Prostate gland (tissue), 2 donors: Measurements from ENCODE around the gene PPM1F.

ENCODE experiments used
- POLR2AphosphoS5 ChIP-seq: sonication (generic); formaldehyde crosslinking; IDR thresholded peaks from one replicate; pipeline ENCODE4 v1.6.1; 2017; ENCODE audit warnings: antibody characterized with exemption
- TF ChIP-seq, protein P1 (sequence below), 4 experiments: fragments of 200-600 bp in 2 of 4; fragments of 450-650 bp in 2 of 4; sonication (generic) in 2 of 4; IDR thresholded peaks; 1 replicate in 3 of 4; 2 replicates in 1 of 4; pipeline ENCODE4 v1.5.1; 2016 to 2019; ENCODE audit warnings: antibody characterized with exemption in 4 of 4, mild to moderate bottlenecking in 2 of 4, moderate library complexity in 2 of 4

DNA sequence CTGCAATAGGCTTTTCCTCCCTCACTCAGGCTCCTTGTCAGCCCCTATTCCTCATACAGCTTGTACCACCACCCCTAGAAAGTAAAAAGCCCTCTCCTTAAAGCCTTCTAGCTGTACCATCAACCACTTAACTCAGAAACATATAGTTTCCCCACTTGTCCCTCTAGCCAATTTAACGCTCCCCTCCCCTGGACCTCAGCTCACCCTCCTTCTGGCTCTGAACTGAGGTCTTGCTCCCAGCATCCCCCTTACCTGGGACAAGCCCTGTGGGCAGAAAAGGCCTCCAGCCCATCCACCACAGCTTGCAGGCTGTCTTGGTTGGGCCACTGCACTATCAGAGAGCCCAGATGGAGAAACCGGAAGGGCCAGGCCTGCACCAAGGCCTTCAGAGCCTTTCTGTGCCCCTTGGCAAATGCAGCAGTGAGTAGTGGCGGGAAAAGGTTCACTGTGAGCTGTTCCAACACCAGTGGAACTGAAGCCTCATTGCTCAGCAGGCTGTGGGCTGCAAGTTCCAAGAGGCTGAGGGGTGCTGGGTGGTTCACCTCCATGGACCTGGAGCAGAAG lies 42.3 kb upstream of the PPM1F start:
- TF ChIP-seq POLR2AphosphoS5: no peak
- TF ChIP-seq, protein P1, sequence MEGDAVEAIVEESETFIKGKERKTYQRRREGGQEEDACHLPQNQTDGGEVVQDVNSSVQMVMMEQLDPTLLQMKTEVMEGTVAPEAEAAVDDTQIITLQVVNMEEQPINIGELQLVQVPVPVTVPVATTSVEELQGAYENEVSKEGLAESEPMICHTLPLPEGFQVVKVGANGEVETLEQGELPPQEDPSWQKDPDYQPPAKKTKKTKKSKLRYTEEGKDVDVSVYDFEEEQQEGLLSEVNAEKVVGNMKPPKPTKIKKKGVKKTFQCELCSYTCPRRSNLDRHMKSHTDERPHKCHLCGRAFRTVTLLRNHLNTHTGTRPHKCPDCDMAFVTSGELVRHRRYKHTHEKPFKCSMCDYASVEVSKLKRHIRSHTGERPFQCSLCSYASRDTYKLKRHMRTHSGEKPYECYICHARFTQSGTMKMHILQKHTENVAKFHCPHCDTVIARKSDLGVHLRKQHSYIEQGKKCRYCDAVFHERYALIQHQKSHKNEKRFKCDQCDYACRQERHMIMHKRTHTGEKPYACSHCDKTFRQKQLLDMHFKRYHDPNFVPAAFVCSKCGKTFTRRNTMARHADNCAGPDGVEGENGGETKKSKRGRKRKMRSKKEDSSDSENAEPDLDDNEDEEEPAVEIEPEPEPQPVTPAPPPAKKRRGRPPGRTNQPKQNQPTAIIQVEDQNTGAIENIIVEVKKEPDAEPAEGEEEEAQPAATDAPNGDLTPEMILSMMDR (IDR thresholded peaks at IDR 0.05): no peak
